ENCODE results near the gene MPV17L2. TPM values are rescaled to one million over a fixed set of nuclear protein-coding genes. Genes with fewer than 3 reads are reported as not detected.
A peak's percentile ranks its signal among the peaks of the same experiment; 100 is the strongest.

MPV17L2 gene
- total and polyA plus RNA-seq, 2 experiments from 2014 or later = 22.4 to 31.8 TPM

DNA sequence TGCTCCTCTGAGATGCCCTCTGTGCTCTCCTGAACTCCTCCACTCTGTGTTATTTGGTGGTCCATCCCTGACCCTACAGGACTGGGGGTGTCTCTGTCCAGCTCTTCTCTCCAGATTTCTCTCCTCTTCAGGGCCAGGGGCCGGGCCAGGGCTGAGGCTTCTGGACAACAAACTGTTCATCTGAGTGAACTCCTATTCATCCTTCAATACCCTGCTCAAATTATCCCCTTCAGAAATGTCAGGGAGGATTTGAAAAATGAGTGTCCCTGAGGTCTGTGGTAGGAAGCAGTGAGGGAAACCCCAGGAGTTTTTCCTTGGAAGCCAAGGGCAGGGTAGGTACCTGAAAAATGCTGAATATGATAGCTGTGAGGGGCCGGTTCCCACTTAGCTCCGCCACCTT is 25.6 kb downstream of the MPV17L2 start:
- Histone ChIP-seq H3K27me3 (peaks cover 3% of the 10 kb centered on the region), H3K27ac (no peak overlapping the region), H2AFZ (no peak overlapping the region), H3K4me2 (no peak overlapping the region), H3K9me3 (ENCODE audit: low read depth) (no peaks in the 10 kb centered on the region), H3K4me1 (ENCODE audit: insufficient read depth) (no peaks in the 10 kb centered on the region), H3K9me2 (replicated peaks; ENCODE audit: insufficient read depth) (no peaks in the 10 kb centered on the region), H3K79me2 (no peaks in the 10 kb centered on the region), H4K20me1 (ENCODE audit: insufficient read depth, poor library complexity, severe bottlenecking) (no peaks in the 10 kb centered on the region), H3K4me3 (no peak overlapping the region), H3K36me3 (replicated peaks; ENCODE audit: insufficient read depth, low read depth) (no peaks in the 10 kb centered on the region)
- TF ChIP-seq EZH2 (IDR thresholded peaks at IDR 0.05; ENCODE audit: borderline replicate concordance) = no peak
- no peak for TF ChIP-seq EZH2phosphoT487 (IDR thresholded peaks at IDR 0.05; ENCODE audit: low read depth, severe bottlenecking, unreplicated experiment)
- TF ChIP-seq, protein P1, sequence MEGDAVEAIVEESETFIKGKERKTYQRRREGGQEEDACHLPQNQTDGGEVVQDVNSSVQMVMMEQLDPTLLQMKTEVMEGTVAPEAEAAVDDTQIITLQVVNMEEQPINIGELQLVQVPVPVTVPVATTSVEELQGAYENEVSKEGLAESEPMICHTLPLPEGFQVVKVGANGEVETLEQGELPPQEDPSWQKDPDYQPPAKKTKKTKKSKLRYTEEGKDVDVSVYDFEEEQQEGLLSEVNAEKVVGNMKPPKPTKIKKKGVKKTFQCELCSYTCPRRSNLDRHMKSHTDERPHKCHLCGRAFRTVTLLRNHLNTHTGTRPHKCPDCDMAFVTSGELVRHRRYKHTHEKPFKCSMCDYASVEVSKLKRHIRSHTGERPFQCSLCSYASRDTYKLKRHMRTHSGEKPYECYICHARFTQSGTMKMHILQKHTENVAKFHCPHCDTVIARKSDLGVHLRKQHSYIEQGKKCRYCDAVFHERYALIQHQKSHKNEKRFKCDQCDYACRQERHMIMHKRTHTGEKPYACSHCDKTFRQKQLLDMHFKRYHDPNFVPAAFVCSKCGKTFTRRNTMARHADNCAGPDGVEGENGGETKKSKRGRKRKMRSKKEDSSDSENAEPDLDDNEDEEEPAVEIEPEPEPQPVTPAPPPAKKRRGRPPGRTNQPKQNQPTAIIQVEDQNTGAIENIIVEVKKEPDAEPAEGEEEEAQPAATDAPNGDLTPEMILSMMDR (IDR thresholded peaks at IDR 0.05; ENCODE audit: poor library complexity) = no peak
- no peak for DNase-seq (ENCODE audit: low spot score)
- 66% methylated on average over 3 of the region's 3 CpGs for WGBS (ENCODE audit: low lambda C conversion rate, missing lambda C conversion rate)

DNA sequence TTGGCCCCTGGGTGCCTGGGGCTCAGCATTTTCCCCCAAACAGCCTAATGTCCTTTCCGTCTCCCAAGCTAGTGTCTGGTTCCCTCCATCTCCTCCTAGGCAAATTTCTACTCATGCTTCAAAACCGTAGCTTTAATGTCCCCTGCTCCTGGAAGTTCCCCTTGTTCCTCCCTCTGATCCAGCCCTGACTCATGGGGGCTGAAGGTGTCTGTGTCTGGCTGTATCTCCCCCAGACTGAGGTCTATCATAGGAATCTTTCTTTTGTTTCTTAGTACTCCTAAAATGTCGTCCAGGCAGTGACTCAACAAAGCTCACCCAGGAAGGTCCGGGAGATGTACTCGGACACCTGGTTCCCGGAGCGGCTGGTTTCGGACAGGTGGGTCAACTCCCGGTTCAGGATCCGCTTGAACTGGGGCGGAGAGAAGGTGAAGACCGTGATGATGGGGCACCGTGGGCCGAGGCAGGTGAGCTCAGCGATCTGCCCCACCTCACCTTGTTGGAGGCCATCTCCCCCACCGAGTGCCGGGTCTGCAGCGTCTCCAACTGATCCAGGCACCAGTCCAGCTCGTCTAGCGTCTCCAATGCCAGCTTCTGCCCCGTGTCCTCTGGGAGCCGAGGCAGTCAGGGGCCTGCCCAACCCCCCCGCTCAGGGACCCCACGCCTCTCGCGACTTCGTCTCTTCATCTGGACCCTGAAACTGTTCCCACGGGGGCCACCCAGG is 27.1 kb downstream of the MPV17L2 start:
- WGBS (ENCODE audit: low lambda C conversion rate, missing lambda C conversion rate) = 83% methylated on average over 28 of the region's 28 CpGs
- TF ChIP-seq, protein P1 (IDR thresholded peaks at IDR 0.05; ENCODE audit: poor library complexity) = no peak
- TF ChIP-seq EZH2 (IDR thresholded peaks at IDR 0.05; ENCODE audit: borderline replicate concordance) = no peak
- Histone ChIP-seq H3K4me3 (no peak overlapping the region), H3K9me3 (ENCODE audit: low read depth) (no peaks in the 10 kb centered on the region), H4K20me1 (ENCODE audit: insufficient read depth, poor library complexity, severe bottlenecking) (no peaks in the 10 kb centered on the region), H3K4me1 (ENCODE audit: insufficient read depth) (no peaks in the 10 kb centered on the region), H3K9me2 (replicated peaks; ENCODE audit: insufficient read depth) (no peaks in the 10 kb centered on the region), H3K36me3 (replicated peaks; ENCODE audit: insufficient read depth, low read depth) (no peaks in the 10 kb centered on the region), H3K4me2 (no peak overlapping the region), H3K27ac (no peak overlapping the region), H2AFZ (no peak overlapping the region), H3K79me2 (no peaks in the 10 kb centered on the region), H3K27me3 (peaks cover 4% of the 10 kb centered on the region)
- DNase-seq (ENCODE audit: low spot score) = no peak

DNA sequence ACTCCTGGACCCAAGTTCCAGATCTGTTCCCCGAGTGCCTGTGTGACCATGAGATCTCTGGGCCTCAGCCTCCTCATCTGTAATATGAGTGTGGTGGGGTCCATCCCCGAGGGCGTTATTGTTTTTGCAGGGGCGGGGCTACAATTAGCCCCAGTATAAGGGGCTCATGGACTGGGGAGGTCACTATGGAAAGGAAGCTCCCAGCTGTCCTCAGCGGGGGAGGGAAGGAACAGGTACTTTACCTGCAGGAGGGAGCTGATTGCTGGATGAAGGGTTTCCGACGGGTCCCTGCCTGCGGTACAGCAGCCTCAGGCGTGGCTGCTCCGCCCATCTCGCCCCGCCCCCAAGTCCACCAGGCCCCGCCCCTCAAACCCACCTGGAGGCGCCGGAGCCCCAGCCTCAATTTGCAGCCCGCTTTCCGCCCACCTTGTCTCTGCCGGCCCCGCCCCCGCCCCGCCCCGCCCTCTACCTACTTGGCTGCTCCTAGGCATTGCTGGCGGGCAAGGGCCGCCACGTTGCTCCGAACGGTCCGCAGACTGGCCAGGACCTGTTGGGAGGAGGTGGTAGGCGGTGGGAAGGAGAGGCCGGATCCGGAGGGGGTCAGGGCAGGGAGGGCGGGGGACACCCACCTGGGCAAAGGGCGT is 27.7 kb downstream of the MPV17L2 start:
- no peak overlapping the region for H3K4me3 ChIP-seq
- WGBS (ENCODE audit: low lambda C conversion rate, missing lambda C conversion rate) = 9% methylated on average over 25 of the region's 33 CpGs
- peaks cover 5% of the 10 kb centered on the region for H3K4me1 ChIP-seq (ENCODE audit: insufficient read depth)
- no peak overlapping the region for H2AFZ ChIP-seq
- H3K4me2 ChIP-seq = peak overlapping the region; percentile 47
- H4K20me1 ChIP-seq (ENCODE audit: insufficient read depth, poor library complexity, severe bottlenecking) = no peaks in the 10 kb centered on the region
- TF ChIP-seq EZH2phosphoT487 (IDR thresholded peaks at IDR 0.05; ENCODE audit: low read depth, severe bottlenecking, unreplicated experiment) (no peak), EZH2 (IDR thresholded peaks at IDR 0.05; ENCODE audit: borderline replicate concordance) (no peak)
- TF ChIP-seq, protein P1 (IDR thresholded peaks at IDR 0.05; ENCODE audit: poor library complexity) = no peak
- H3K9me3 ChIP-seq (ENCODE audit: low read depth) = no peaks in the 10 kb centered on the region
- no peaks in the 10 kb centered on the region for H3K36me3 ChIP-seq (replicated peaks; ENCODE audit: insufficient read depth, low read depth)
- H3K9me2 ChIP-seq (replicated peaks; ENCODE audit: insufficient read depth) = no peaks in the 10 kb centered on the region
- H3K79me2 ChIP-seq = no peaks in the 10 kb centered on the region
- DNase-seq (ENCODE audit: low spot score) = peak; percentile 30
- H3K27ac ChIP-seq = no peak overlapping the region
- H3K27me3 ChIP-seq = peaks cover 10% of the 10 kb centered on the region
